Activated T-helper 9 cell treated with anti-CD3 and anti-CD28 coated beads, Interleukin-2, amount 50 U/mL, for 16 hours (primary cell): ENCODE data around the gene RHOXF2B.
"Not testable (repeated sequence)": the region's sequence is repeated elsewhere in the genome, so short reads cannot be mapped to it uniquely, and the experiment has no call there.

Source experiments
- DNase-seq: peaks from one replicate; pipeline ENCODE4 v3.0.0-alpha.2; 2020; ENCODE audit warnings: low read depth

RHOXF2B gene

DNA sequence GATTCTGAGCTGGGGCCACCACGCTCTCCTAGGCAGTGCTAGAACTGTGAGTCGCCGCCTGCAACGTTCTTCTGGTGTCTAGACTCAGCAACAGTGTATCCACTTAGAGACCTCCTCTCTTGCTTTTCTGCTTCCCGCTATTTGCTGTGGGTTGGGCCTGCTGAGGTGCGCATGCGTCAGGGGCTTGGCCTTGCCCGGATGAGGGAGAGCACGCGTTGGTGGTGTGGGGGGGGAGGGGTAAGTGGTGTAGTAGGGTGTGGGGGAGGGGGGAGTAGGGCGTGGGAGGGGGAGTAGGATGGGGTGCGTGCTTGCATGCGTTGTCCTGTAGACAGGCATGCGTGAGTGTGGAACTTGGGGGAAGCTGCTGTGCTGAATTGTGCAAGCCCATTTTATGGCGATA, at the start of gene RHOXF2B:
Gene RHOXF2B (minus strand): TSS at position 101 of the 400 bp plus-strand sequence. CDS start 138 bp downstream, outside the sequence.
- not testable (repeated sequence) for DNase-seq

DNA sequence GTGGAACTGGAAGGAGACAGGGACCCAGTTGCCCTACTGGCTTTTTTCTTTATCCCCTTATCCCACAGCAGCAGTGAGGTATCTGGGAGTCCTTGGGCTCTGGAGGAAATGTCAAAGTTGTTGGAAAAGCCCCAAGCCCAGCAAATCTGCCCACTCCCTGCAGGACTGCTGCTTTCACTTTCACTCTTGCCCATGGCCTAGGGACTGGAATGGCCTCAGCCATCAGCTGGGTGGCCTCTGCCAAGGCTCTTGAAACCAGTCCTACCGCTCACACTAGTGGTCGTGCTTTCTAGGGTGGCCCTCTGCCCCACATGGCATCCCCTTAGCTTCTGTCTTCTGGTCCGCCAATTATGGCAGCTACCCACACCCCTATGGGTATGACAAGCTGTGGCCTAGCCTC, 48.0 kb upstream of the RHOXF2B start:
- DNase-seq: no peak

GRCh38 chrX:120120223-120120622, 42.7 kb upstream of the RHOXF2B start:
- DNase-seq: no peak

GRCh38 chrX:120115438-120115963, 38.0 kb upstream of the RHOXF2B start, which contains the start of gene RHOXF1:
Gene RHOXF1 (minus strand): TSS chrX:120115913. CDS start chrX:120115862, 51 bp downstream.
- DNase-seq: no peak

DNA sequence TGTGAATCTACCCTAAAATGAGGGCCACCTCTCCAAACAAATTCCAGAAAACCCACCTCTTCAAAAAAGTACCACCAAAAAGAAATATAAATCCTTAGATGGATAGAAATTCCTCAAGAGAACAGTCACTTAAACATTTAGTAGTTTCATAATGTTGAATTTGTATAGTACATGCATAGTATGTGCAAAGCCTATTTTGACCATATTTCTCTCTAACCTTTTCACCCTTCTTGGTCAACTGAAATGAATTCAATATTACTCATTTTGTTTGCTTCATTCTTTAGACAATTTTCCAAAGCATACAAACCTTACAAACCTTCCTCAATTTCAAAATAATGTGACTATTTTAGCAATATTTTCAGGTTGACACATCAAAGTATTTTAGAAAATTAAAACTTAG, 34.1 kb upstream of the RHOXF2B start:
- DNase-seq: no peak

DNA sequence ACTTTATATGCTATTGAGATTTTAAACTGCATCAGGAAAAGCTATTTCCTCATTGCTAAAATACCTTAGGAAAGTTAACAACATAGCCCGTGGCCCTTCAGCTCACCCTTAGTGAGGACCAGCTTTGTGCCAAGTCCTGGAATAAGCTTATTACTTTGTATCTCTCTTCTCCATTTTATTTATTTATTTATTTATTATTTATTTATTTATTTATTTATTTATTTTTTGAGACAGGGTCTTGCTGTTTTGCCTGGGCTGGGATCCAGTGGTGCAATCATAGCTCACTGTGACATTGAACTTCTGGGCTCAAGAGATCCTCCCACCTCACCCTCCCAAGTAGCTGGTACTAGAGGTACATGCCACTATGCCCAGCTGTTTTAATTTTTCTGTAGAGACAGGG, 31.9 kb upstream of the RHOXF2B start:
- no peak for DNase-seq

DNA sequence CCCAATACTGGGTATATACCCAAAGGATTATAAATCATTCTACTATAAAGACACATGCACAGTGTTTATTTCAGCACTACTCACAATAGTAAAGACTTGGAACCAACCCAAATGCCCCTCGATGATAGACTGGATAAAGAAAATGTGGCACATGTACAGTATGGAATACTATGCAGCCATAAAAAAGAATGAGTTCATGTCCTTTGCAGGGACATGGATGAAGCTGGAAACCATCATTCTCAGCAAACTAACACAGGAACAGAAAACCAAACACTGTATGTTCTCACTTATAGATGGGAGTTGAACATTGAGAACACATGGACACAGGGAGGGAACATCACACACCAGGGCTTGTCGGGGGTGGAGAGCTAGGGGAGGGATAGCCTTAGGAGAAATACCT, 27.2 kb upstream of the RHOXF2B start:
- DNase-seq: not testable (repeated sequence)

DNA sequence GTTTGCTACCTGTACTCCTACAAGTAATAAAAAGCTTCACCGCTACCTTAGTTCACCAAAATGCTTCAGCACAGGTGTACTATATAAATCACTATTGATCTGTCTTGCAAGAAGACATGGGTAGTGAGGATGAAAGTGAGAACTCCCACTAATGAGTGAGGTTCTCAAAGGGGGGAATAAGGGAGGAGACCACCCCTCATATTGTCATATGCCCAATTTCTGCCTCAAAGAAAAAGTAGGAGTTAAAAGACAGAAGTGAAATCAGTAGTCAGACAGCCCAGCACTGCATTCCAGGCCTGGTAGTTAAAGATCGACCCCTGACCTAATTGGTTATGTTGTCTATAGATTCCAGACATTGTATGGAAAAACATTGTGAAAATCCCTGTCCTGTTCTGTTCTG, 23.6 kb upstream of the RHOXF2B start:
- DNase-seq: not testable (repeated sequence)

GRCh38 chrX:120090208-120090607, 12.7 kb upstream of the RHOXF2B start:
- no peak for DNase-seq

DNA sequence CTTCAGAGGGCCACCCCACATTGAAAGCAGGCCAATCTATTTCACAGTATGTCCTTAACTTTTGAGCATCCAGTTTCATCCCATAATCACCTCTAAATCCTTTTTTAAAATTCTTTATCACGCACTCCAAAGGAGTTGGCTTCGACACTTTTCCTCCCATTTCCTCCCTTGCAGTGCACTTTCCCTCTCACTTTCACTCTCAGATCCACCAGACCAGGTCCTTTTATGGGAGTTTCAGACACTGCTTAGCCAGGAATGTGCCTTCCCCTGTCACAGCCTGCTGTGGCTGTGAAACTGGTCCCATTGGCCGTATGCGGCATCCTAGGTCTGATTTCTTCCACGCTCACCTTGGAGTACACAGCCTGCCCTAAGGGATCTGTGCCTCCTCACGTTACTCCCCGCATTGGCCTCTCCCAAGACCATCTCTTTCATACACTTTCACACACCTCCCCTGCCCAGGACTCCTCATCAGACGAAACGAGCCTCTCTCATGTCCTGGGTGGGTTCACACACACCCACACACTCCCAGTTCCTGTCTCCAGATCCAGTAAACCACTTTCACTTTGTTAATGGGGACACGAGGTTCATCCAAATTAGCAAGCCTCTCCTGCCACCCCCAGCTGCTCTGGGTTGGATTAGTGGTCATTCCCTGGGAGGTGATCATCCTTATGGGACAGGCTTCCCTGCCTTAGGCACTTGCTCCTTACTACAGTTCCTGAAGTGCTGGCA, 10.0 kb upstream of the RHOXF2B start:
- DNase-seq: no peak

DNA sequence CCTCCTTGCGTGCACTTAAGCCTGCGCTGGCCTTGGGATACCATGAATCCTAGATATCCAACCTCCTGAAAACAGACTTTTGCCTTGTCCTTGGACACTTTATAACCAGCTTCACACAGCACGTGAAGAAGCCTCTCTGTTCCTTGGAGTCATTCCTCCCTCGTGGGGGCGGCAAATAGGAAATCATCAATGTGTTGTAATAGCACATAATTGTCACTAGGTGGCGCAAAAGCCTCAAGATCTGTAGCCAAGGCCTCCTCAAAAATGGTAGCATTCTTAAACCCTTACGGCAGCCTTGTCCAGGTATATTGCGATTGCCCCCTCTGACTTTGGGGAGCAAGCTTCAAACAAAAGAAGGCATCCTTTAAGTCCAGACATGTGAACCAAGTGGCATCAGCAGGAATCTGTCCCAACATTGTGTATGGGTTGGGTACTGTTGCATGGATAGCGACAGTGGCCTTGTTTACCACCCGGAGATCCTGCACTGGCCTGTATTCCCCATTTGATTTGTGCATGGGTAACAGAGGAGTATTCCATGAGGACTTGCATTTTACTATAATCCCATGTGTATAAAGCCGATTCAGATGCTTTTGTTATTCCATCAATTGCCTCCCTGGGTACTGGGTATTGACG, 8.2 kb upstream of the RHOXF2B start:
- DNase-seq: not testable (repeated sequence)

DNA sequence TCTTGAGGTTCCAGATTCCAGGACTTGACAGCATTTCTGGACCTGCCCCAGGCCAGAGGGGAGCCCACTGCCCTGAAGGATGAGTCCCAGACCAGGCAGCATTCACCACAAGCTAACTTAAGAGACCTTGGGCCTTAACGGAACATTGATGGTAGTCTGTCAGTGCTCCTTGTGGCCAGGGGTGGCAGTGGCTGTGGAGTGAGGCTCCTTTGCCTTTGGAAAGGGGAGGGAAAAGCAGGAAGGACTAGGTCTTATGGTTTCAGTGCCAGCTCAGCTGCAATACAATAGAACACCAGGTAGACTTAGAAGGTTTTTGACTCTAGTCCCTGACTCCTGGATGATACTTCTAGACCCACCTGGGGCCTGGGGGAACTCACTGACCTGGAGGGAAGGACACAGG, 11.3 kb downstream of the RHOXF2B start:
- DNase-seq: not testable (repeated sequence)

- not testable (repeated sequence) for DNase-seq
These were observed 34.8 kb downstream of the RHOXF2B start for GRCh38 chrX:120042712-120043111.

GRCh38 chrX:120042247-120042646, 35.2 kb downstream of the RHOXF2B start:
- DNase-seq: not testable (repeated sequence)

- DNase-seq: not testable (repeated sequence)
These were observed 37.3 kb downstream of the RHOXF2B start for GRCh38 chrX:120040176-120040575.

- DNase-seq: not testable (repeated sequence)
These were observed 38.3 kb downstream of the RHOXF2B start for GRCh38 chrX:120039087-120039733.

GRCh38 chrX:120036704-120037103, 40.8 kb downstream of the RHOXF2B start:
- DNase-seq: no peak

DNA sequence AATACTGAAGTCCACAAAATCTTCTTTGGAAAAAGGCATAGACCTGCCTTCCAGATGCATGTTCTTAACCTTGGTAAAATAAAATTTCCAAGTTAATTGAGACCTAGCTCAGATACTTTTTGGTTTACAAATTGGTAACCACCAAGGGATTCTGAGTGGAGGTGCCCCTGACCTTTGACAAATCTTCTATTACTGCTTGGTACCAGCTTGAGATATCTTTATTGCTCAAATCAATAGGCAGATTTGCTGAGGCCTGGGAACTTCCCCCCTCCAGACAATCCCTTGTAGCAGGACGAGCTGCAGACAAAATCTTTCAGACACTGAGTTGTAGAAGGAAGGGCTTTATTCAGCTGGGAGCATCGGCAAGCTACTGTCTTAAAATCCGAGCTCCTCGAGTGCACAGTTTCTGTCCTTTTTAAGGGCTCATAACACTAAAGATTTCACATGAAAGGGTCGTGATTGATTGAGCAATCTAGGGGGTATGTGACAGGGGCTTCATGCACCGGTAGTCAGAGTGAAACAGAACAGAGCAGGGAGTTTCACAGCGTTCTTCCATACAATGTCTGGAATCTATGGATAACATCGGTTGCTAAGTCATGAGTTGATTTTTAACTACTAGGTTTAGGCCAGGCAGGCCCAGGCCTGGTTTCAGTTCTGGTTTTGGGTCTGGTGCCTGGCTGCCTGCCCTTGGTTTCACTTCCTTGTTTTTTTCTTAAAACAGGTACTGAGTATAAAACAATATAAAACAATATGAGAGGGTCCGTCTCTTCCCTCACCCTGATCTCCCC, 41.8 kb downstream of the RHOXF2B start:
- not testable (repeated sequence) for DNase-seq

DNA sequence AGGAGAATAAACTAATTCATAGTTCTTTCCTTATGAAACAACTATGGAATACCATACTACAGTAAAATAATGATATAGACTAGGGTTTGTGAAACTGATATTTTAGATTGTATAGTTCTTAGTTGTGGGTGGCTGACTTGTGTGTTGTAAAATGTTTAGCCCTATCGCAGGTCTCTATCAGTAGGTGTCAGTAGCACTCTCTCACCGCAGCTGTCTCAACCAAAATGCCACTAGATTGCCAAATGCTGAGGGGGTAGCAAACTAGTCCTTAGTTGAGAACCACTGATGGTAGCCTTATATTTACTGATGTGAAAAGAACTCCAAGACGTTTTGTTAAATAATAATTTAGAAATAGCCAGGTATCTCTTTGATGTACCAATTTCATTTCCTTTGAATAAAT, 48.1 kb downstream of the RHOXF2B start:
- DNase-seq: no peak

GRCh38 chrX:120023259-120023658, 54.2 kb downstream of the RHOXF2B start:
- no peak for DNase-seq

GRCh38 chrX:120022763-120023162, 54.7 kb downstream of the RHOXF2B start:
- no peak for DNase-seq
